Measurements from ENCODE around the gene FHOD3.

- no peak for TF ChIP-seq CTCF (conservative IDR thresholded peaks at IDR 0.05; ENCODE audit: low read depth, low read length)
- no peak for TF ChIP-seq EZH2 (IDR thresholded peaks at IDR 0.05; ENCODE audit: borderline replicate concordance, low read depth, low read length, poor library complexity, severe bottlenecking)
These were observed 207.4 kb downstream of the FHOD3 start for GRCh38 chr18:36504928-36505327.

Data from A673 (cell line).